Left hindlimb (tissue), 1 donor: Measurements from ENCODE around the gene ST6GAL2.

ENCODE experiments used
- DNase-seq: peaks from one replicate; pipeline ENCODE4 v3.0.0-alpha.2; 2018

The ST6GAL2 gene

DNA sequence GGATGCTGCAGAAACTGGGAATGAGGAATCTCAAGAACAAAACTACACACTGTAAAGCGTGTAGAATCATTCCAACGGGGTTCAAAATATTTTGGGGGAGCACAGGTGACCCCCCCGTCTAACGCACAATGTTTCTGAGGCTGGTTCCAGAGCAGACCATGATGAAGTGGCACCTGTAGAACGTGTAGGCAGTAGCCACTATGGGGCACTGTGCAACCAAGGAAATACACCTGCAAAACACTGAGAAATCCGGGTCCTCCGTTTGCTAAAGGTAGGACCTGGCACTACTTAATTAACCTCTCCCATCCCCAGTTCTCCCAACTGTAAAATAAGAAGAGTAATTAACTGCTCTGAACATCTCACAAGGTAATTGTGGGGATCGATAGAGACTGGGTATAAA lies 22.6 kb downstream of the ST6GAL2 start:
- no peak for DNase-seq

DNA sequence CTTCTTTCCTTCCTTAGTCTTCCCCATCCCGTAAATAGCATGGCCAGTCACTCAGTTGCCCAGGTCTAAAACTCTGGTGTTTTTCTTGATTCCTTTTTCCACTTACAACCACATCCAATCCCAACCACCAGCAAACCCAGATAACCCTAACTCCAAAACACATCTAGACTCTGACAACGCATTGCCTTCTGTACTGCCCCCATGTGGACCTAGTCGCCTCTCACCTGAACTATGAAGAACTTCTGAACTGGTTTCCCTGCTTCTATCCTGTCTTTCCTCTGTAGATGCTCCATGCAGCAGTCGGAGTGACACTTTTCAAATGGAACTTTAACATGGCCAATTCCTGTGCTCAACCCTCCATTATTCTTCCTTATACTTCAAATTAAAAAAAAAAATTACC lies 26.5 kb downstream of the ST6GAL2 start:
- DNase-seq: no peak

DNA sequence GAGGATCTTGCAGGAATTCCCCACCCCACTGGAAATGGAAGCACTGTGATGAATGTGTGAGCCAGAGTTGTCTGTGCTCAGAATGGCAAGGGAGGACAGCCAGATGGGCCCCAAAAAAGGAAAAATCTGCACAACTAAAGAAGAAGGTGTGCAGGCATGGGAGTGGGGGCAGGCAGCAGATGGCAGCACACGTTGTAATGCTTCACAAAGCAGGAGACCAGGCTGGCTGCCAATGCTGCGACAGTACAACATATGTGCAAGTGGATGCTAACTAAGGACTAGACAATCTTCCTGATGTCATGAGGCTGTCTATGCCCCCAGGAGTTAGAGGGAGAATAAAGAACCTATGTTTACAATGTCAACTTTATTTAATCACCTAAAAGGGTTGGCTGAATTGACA lies 27.2 kb downstream of the ST6GAL2 start:
- DNase-seq: no peak

DNA sequence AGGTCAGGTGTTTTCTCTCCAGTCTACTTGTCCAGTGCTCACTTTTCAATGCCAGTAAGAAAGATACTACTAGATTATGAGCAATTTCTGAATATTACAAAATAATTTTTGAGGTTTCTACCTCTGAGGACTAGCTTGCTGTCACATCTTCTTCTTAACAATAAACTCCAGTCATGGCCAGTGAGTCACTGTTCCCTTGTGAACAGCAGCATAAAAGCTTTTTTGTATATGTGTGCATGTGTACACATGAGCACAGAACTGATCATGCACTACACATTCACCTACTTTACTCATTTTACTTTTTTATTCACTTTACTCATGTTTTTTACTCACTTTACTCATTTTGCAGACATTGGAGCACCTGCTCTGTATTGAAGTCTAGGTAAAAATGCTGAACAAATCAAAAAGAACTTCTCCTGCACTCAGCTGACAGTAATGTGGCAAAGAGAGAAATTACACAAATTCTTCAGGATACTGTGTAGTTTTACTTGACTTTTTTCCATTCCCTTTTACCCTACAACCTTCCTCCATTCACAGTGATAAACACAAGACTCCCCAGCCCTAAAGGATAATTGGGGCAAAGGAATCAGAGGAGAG lies 28.0 kb downstream of the ST6GAL2 start:
- DNase-seq: no peak

DNA sequence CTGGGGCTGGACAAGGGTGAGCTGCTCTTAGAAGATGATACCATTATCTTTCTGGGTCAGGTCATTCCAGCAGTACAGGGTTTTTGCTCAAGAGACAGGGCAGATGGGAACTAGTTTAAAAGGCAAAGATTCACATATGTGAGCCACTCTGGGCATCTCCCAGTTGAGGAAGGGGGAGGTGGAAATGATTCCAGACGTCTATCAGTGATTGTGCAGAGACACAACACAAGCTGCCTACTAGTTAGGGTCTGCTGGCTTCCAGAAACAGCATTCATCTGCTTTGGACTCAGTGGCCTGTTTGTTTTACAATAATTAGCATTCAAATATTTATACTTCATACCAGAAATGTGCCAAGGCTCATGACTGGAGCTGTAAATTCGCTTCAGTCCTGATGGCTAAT lies 32.3 kb downstream of the ST6GAL2 start:
- DNase-seq: no peak

DNA sequence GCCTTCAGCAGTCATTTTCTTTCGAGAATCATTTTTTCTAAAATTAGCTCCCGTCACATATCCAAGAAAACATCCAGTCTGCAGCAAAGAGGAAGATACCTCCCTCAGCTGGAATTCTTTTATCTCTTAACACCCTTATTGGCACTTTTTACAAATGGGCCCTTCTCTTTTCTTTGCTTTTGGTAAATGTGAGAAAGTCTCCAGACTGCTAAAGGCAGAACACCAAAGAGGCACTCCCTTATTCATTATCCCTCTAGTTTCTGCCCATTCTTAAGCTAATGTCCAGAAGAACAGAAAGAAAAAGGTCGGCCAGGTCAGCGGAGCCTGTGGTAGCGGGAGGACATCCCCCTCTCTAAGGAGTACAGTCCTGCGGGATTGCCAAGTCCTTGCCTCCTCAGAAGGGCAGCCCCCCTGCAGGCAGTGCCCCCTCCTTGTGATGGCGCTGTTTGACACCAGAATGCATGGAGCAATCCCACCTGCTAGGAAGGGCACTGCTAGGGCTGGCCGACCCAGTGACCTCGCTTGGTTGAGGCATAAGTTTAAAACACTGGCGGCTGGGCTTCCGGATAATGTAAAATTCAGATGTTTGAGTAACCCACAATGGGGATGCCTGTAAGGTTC lies 34.0 kb downstream of the ST6GAL2 start:
- DNase-seq: no peak

DNA sequence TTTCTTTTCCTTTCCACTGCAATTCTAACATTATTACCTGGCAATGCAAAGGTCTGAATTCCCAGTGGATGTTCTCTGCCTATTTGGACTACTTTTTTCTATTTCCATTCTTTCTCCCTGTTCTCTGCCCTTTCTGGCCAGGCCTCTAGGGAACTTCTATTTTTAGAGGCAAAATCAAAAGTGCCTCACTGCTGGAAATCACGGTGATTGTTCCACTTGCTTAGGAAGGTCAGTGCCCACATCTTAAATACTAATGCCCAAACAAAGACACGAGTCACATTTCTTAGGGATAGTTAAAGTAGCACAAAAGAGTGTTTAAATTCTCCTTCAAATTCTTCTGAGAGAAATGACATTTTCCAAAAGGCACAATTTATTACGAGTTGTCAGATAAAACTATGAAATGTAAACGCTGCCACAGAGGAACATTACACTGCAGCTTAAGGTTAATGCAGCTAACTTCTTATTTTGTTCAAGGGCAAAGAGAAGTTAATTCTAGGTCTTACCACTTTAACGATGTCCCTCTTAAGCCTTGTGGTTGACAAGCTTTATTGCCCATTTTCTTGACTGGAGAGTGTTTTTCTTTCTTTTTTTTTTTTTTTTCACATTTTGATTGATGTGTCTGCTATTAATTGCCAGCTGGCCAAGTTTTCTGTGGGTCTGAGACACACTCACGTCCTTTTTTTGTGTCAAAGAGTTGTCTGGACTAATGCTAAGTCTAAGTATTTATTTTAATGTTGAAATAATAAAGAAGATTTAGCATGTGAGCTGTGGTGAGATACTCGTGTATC lies 34.7 kb downstream of the ST6GAL2 start:
- no peak for DNase-seq

DNA sequence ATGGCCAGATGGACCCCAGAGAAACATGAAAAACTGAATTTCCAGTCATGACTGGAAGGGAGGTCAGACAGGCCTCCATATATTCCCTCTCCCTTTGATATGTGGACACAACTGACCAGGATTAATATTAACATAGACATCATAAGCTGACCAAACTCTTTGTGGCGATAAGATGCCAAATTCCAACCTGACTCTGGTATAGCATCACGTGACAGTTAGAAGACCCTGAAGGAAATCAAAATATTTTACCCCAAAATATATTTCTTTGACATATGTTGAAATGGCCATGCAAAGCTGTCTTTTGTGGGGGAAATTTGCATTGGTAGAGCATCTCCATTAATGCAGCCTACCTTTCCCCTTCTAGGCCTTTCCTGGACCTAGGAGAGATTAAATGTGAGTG lies 36.7 kb downstream of the ST6GAL2 start:
- DNase-seq: no peak

DNA sequence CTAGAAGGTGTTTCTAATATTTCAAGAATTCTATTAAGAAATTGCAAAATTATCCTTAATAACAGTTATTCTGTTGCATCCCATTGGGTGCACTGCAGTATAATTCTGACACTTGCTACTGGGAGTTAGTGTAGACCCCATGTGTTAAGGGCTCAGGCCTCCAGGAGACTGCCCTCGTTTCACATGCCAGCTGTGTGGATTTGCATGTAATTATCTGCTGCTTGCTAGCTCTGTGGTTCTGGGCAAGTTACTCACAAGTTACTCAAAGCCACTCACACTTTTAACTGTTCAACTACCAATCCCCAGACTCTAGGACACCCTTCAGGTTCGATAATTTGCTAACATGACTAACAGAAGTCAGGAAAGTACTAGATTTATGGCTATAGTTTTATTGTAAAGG lies 38.6 kb downstream of the ST6GAL2 start:
- no peak for DNase-seq

DNA sequence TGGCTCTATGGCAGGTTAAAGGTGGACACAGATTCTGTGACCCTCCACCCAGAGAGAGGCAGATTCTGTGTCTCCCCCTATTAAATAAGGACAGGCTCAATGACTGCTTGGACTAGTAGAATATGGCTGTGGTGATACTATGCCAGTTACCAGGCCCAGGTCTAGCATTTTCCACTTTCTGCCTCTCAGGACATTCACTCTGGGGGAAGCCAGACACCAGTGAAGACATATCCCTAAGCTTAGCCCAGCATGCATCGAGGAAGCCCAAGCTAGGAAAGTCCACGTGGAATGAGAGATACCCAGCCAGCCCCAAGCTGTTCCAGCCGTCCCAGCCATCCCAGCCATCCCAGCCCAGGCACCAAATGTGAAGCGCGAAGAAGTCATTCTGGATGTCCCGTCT lies 40.3 kb downstream of the ST6GAL2 start:
- no peak for DNase-seq

DNA sequence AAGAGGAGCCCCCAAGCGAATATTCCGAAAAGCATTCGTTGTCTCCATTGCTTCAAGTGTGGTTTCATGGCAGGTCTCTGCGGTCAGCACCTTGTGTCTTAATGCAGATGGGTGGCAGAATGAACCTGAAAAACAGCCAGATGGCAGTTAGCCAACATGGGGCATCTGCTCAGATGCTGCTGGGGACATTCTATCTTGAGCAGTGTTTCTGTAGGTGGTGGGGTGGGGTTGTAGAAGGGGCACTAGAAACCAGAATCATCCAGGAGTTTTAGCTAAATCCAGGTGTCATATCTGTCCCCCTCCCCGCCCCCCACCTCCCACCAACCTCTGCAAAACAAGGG lies 42.1 kb downstream of the ST6GAL2 start:
- DNase-seq: no peak

DNA sequence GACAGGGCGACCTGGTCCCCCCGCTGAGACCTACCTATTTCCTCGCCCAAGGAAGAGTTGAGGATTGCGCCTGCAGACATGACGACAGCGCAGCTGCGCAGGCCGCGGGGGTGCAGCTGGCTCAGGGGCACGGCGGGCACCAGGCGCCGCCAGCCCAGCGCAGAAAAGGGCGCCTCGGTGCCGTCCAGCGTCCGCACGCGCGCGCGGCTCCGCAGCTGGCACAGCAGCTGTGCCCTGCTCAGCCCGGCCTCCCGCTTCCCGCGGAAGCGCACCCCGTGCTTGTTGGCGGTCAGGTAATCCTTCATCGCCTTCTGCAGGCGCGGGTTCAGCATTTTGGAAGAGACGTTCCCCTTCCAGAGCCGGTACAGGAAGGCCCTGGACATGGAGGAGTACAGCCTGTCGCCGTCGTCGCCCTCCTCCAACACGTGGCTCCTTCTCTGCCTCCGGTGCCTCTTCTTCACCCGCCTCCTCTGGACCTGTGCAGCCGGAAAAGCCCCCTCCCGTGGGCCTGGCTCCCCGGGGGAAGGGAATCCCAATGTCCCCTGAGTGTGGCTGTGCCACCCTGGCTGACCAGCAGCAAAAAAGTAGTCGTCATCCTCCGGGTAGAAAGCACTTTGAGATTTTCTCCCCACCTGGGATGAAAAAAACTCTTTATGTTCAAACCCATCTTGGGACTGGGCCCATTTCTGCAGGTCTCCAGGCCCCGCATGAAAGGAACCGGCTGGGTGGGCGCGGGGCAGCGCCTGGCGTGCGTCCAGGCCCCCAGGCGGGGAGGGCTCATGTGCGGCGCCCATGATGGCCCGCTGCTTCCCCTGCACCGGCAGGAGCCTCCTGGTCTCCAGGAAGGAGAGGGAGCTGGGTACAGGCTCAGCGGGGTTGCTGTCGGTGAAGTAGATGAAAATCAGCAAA lies 42.7 kb downstream of the ST6GAL2 start:
- DNase-seq: no peak

DNA sequence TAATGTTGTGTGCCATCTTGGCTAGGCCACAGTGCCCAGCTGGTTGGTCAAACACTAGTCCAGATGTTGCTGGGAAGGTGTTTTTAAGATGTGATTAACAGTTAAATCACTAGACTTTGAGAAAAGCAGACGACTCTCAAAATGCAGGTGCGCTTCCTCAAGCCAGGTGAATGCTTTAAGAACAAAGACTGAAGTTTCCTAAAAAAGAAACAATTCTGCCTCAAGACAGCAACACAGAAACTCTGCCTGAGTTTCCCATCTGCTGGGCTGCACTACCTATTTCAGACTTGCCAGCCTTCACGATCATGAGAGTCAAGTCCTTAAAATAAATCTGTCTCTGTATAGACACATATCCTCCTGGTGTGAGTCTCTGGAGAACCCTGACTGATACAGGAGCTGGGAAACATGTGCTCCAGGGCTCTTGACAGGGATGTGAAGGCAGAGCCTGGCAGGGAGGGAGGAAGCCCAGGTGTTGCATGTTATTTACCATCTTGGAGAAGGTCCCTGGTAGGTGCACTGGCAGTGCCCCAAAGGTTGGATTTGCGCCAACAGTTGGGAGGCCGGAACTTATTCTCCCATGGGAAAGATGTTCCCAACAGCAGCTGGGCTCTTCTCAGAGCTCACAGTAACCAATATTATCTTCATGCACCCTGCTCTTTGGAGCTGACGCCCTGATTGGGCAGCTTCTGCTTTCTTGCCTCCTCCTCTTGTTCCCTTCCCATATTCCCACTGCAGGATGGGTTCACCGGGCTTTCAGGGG lies 43.9 kb downstream of the ST6GAL2 start:
- no peak for DNase-seq

DNA sequence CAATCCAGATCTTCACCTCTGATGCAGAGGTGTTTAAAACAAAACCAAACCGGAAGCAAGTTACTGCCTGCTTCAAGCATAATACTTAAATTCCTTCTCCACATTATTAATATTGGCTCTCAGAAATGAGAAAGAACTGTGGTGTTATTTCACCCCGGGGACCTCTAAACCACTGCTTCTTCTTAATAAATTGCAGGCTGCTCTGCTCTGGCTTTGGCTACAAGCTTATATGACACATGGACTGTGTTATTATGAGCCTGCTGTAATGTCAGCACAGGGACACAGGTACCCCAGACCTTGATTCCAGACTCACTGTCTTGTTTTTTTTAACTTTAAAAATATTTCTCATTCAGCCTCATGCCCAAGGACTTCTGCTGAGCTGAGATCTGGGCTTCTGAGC lies 45.1 kb downstream of the ST6GAL2 start:
- DNase-seq: no peak

DNA sequence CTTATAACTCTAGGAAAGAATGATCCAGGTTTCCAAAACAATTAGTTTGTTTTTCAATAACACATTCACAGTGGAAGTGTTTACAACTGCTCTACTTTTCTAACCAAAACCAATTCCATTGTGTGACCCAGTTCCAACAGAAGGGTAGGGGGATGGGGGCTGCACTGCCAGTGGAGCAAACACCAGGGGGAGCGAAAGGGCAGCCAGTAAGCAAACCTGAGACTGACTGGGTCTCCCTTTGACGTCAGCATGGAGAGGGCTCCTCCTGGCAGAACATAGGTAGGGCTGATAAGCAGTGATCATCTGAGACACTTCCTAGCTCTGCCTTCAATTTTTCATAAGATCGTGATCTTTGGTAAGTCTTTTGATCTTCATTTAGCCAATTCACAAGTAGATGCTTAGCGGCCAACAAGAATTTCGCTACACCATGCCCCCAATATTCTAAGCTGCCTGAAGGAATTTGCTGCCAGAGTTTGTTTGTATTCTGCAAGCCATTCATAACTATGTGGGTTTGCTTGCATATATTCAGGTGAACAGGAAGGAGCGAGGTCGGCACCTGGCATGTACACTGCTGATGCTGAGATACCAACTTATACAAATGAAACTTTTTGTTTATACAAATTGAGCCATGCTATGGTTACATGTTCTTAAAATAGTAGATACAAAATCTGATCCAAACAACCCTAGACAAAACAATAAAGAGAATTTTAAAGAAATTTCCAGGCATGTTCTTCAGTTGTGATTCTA lies 45.9 kb downstream of the ST6GAL2 start:
- DNase-seq: no peak

DNA sequence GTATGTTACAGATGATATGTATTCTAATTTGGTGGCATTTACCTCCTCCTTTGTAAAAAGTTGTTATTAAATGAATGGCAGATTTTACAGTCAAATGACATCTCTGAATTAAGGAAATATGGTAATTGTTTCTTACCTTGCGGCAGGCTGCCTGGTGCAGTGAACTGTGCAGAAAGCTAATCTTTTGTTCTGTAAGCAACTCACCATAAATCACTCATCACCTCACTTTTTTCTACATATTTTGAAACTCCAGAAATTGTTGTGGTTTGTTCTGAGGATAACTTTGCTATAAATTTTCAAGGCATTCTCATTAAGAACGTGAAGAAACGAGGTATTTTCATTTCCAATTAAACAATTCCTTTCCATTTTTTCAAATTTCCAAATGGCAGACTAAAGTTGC lies 52.7 kb downstream of the ST6GAL2 start:
- DNase-seq: no peak

DNA sequence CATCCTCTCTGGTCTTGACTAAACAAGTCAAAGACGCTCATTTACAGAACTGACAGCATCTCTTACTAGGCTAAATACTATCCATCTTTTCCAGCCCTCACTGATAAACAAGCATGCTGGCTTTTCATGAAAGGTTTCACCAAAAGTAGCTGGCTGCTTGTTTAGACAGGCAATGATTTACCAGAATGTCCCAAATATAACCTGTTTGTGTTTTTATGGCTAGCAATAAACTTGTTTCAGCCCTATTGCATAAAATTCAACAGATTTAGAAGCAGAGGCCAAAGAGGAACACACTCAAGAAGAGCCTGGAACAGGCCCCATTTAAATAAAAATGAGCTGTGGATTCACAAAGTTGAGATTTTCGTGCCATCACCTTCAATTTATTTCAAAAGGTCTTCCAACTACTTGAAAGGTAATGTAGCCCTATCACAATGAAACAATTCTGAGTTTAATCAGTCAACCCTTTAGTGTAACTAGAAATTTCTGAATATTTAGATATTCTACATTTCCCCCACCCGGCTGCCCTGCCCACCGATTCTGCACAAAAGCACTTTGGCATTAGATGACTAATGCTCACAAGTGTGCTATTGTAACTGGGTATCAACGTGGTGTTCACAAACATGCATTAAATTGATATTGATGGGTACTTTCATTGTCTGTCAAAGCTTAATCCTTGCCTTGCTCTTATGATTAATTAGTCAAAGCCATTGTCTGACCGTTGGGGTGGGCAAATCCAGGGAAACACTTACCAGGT lies 54.0 kb downstream of the ST6GAL2 start:
- no peak for DNase-seq

DNA sequence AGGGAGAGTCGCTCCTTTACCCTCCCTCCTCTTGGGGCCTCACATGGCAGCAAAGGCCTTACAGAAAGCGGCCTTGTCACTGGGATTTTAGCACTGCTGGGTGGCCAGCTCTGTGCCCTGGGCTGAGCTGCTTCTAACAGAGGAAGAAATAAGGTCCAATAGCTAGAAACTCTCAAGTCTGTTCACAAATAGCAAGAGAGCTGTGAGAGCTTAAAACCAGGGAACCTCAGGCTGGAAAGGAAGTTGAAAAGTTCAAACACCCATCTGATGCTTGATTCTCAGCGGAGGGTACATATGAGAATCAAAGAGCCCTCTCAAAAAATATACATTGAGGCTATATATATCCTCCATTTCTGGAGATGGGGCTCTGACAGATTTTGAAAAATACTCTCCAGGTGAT lies 54.7 kb downstream of the ST6GAL2 start:
- DNase-seq: no peak

DNA sequence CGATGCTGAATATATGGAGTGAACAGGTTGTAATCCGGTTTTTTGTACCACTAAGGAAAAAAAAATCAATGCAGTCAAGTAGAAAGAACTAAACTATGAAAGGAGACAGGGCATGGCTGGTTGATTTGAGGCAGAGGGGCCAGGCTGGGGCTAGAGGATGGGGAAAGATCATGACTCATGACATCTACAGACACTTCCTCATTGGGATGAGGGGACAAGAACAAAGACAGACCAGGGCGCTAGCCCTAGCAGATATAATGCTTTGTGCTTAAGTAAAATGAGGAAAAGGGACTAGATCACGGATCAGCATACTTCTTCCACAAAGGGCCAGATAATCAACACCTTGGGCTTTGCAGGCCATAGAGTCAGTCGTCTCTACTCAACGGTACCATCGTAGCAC lies 55.8 kb downstream of the ST6GAL2 start:
- no peak for DNase-seq

DNA sequence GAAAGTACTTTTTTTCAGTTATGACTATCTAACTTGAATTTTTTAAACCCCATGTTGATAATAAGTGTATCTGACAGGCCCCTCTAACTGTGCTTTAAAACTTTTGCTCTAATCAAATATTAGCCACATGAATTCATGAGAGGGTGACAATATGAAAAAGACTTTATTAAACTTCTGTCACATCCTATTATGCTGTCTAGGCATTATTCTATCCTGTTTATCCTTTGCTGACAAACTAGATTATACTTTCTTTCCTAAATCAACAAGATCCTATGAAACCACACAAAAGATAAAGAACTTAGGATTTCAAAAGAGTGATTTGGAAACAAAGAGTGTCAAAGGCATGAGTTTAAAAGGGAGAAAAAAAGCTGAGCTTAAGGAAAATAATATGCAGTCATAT lies 57.8 kb downstream of the ST6GAL2 start:
- DNase-seq: no peak

DNA sequence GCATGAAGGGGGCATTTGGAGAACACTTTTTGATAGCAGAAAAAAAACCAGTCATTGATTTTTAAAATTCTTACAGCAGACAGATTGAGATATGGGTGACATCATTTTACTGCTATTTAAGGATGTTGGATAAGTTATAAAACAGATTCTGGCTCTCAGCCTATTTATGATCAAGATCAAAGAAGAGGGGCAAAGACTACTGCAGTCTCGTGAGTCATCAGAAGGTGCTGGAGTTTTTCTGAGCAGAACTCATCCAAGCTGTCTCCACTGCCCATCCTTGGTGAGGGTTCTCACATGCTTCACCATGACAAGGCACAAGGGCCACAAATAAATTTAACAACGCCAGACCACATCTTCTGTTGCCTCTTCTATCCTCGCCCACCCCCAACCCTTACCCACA lies 58.8 kb downstream of the ST6GAL2 start:
- DNase-seq: no peak
